ENCODE measurements around the gene LCP2. TPM values are rescaled to one million over a fixed set of nuclear protein-coding genes. Genes with fewer than 3 reads are reported as not detected.

The LCP2 gene
- polyA plus RNA-seq, 2 of the 4 experiments (the other 2 are of a cell fraction): not detected

- TF ChIP-seq ESRRA (IDR thresholded peaks at IDR 0.05; ENCODE audit: borderline replicate concordance, low read length): no peak
- 0 out of 4 replicates have a peak, but pooled peaks of 1 of the 2 experiments have one; percentile 30 for TF ChIP-seq CEBPB (IDR thresholded peaks at IDR 0.05)
- TF ChIP-seq KDM1A (IDR thresholded peaks at IDR 0.05; ENCODE audit: low read depth): no peak
- no peak for TF ChIP-seq ZSCAN20 (CRISPR knock-in tag; IDR thresholded peaks at IDR 0.05)
- Histone ChIP-seq H3K9me3 (no peaks in the 10 kb centered on the region), H3K27ac (no peak overlapping the region), H3K4me2 (no peak overlapping the region), H3K4me1 (no peaks in the 10 kb centered on the region), H3K4me3 (no peak overlapping the region)
- DNase-seq (ENCODE audit: low read depth in 1 of 2, low spot score in 1 of 2) (no peak), FAIRE-seq (no peak), ATAC-seq (no peak)
- ChIA-PET CTCF (no interaction called here), POLR2A (no interaction called here)
- 39% methylated on average over 13 of the region's 13 CpGs for WGBS (ENCODE audit: missing lambda C conversion rate)
These were observed 1.3 kb downstream of the LCP2 start for GRCh38 chr5:170296036-170296934.

- H3K4me1 ChIP-seq: no peaks in the 10 kb centered on the region
- DNase-seq (ENCODE audit: low read depth in 1 of 2, low spot score in 1 of 2) (no peak), FAIRE-seq (no peak), ATAC-seq (no peak)
- CTCF ChIA-PET: interaction anchor here (1.3 kb wide), 1 partner anchor 12 kb away, joined by 4 read pairs; no protein-coding TSS in a partner anchor
- POLR2A ChIA-PET: no interaction called here
- H3K27ac ChIP-seq: no peak overlapping the region
- H3K4me3 ChIP-seq: no peak overlapping the region
- no peak overlapping the region for H3K4me2 ChIP-seq
- TF ChIP-seq BHLHE40 (IDR thresholded peaks at IDR 0.05; ENCODE audit: low read depth, low read length): no peak
- TF ChIP-seq PBX3 (IDR thresholded peaks at IDR 0.05): no peak
- TF ChIP-seq MAFK (IDR thresholded peaks at IDR 0.05; ENCODE audit: partially characterized antibody): no peak
- TF ChIP-seq CHD4 (IDR thresholded peaks at IDR 0.05; ENCODE audit: borderline replicate concordance): no peak
- no peak for TF ChIP-seq KDM5A (IDR thresholded peaks at IDR 0.05)
- TF ChIP-seq FOXS1 (CRISPR knock-in tag; IDR thresholded peaks at IDR 0.05): no peak
- TF ChIP-seq ZFP36 (IDR thresholded peaks at IDR 0.05; ENCODE audit: borderline replicate concordance, partially characterized antibody): no peak
- TF ChIP-seq RAD21 (conservative IDR thresholded peaks at IDR 0.05 in 1 of 2, IDR thresholded peaks at IDR 0.05 in 1 of 2): no peak
- TF ChIP-seq MYC (IDR thresholded peaks at IDR 0.05; ENCODE audit: borderline replicate concordance, low read length): no peak
- TF ChIP-seq SREBF2 (IDR thresholded peaks at IDR 0.05): no peak
- no peak for TF ChIP-seq REST (IDR thresholded peaks at IDR 0.05)
- no peak for TF ChIP-seq FOSB (CRISPR knock-in tag; IDR thresholded peaks at IDR 0.05)
- no peak for TF ChIP-seq KDM1A (IDR thresholded peaks at IDR 0.05; ENCODE audit: low read depth)
- TF ChIP-seq PHF8 (IDR thresholded peaks at IDR 0.05; ENCODE audit: borderline replicate concordance, low read depth): no peak
- TF ChIP-seq SMC3 (IDR thresholded peaks at IDR 0.05): no peak
- TF ChIP-seq ESRRA (IDR thresholded peaks at IDR 0.05; ENCODE audit: borderline replicate concordance, low read length): no peak
- peaks cover 8% of the 10 kb centered on the region; the same call in 2 of the 3 replicates for H3K9me3 ChIP-seq
These were observed 3.0 kb downstream of the LCP2 start for GRCh38 chr5:170294556-170294955.

Data from A549 (cell line).